Stimulated activated CD4-positive, alpha-beta T cell treated with anti-CD3 and anti-CD28 coated beads, Interleukin-4, amount 100 ng/mL, for 48 hours (primary cell): ENCODE measurements around the gene TMEM192.
"Not testable (repeated sequence)": the region's sequence is repeated elsewhere in the genome, so short reads cannot be mapped to it uniquely, and the experiment has no call there.

Experiments used
- DNase-seq, 2 donors: peaks; one replicate each; pipeline ENCODE4 v3.0.0-alpha.2; 2020; ENCODE audit warnings: low read depth in 2 of 2

Gene TMEM192

GRCh38 chr4:165092187-165092586, 20.5 kb downstream of the TMEM192 start:
- not testable (repeated sequence) for DNase-seq

- no peak for DNase-seq
Observed at GRCh38 chr4:165088366-165088765, 24.3 kb downstream of the TMEM192 start.

- DNase-seq: no peak
Observed at GRCh38 chr4:165085946-165086345, 26.7 kb downstream of the TMEM192 start.

- not testable (repeated sequence) for DNase-seq
Observed at GRCh38 chr4:165084787-165085186, 27.9 kb downstream of the TMEM192 start.

GRCh38 chr4:165079476-165079875, 33.2 kb downstream of the TMEM192 start:
- DNase-seq: no peak

- no peak for DNase-seq
Observed at GRCh38 chr4:165077034-165077578, 35.6 kb downstream of the TMEM192 start.

- DNase-seq: not testable (repeated sequence)
Observed at GRCh38 chr4:165073346-165073745, 39.3 kb downstream of the TMEM192 start.

- no peak for DNase-seq
Observed at GRCh38 chr4:165070560-165070959, 42.1 kb downstream of the TMEM192 start.

- no peak for DNase-seq
Observed at GRCh38 chr4:165060938-165061337, 51.7 kb downstream of the TMEM192 start.

GRCh38 chr4:165059386-165059785, 53.3 kb downstream of the TMEM192 start:
- no peak for DNase-seq

- DNase-seq: no peak
Observed at GRCh38 chr4:165058666-165059065, 54.0 kb downstream of the TMEM192 start.

- no peak for DNase-seq
Observed at GRCh38 chr4:165055601-165056000, 57.1 kb downstream of the TMEM192 start.

- DNase-seq: no peak
Observed at GRCh38 chr4:165053645-165054044, 59.0 kb downstream of the TMEM192 start, which contains the start of gene TRIM75. Gene TRIM75 (plus strand): TSS chr4:165053866. CDS start chr4:165059148, 5,282 bp downstream.

GRCh38 chr4:165052627-165053026, 60.0 kb downstream of the TMEM192 start:
- no peak for DNase-seq

- no peak for DNase-seq
Observed at GRCh38 chr4:165048170-165048569, 64.5 kb downstream of the TMEM192 start.

GRCh38 chr4:165031436-165032211, 81.0 kb downstream of the TMEM192 start, which contains the start of gene TRIM60:
Gene TRIM60 (plus strand): TSS chr4:165031999. CDS start chr4:165040073, 8,074 bp downstream.
- no peak for DNase-seq

- DNase-seq: no peak
Observed at GRCh38 chr4:165027762-165028402, 84.8 kb downstream of the TMEM192 start.

GRCh38 chr4:165025782-165026181, 86.9 kb downstream of the TMEM192 start:
- not testable (repeated sequence) for DNase-seq
